Stimulated activated CD4-positive, alpha-beta T cell treated with anti-CD3 and anti-CD28 coated beads, Interleukin-2, amount 100 ng/mL, for 24 hours (primary cell): ENCODE data around the gene KCNQ5.
"Not testable (repeated sequence)": the region's sequence is repeated elsewhere in the genome, so short reads cannot be mapped to it uniquely, and the experiment has no call there.

Experiments
- DNase-seq, 2 donors: peaks; one replicate each; pipeline ENCODE4 v3.0.0-alpha.2; 2020

The KCNQ5 gene

DNA sequence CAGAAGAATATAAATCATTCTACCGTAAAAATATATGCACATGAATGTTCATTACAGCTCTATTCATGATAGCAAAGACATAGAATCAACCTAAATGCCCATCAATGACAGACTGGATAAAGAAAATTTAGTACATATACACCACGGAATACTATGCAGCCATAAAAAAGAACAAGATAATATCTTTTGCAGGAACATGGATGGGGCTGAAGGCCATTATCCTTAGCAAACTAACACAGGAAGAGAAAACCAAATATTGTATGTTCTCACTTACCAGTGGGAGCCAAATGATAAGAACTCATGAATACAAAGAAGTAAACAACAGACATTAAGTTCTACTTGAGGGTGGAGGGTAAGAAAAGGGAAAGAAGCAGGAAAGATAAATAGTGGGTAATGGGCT is 595.0 kb downstream of the KCNQ5 start:
- DNase-seq = no peak

DNA sequence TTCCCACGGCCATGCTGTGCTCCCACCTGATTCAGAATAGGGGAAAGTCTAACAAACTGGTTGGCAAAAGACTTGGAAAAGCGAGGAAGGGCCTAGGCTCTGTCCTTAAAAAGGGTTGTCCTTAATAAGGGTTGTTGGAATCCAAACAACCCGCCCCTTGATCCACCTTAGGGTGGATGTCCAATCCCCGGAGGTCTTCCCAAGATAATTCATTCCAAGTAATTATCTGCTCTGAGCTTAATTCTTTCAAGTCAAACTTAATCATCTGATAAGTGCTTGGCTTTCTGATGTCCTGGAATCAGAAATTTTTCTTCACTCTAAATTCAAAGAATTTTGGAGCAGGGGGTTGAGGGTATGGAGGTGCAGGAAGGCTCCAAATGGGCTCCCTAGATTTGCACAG is 603.5 kb downstream of the KCNQ5 start, which contains the start of gene KHDC1L:
Gene KHDC1L, minus strand, starts transcription at position 101 of the 400 bp plus-strand sequence. Its CDS starts 88 bp downstream, at position 13.
- no peak for DNase-seq

GRCh38 chr6:73227606-73228255 is 605.9 kb downstream of the KCNQ5 start:
- DNase-seq = no peak

DNA sequence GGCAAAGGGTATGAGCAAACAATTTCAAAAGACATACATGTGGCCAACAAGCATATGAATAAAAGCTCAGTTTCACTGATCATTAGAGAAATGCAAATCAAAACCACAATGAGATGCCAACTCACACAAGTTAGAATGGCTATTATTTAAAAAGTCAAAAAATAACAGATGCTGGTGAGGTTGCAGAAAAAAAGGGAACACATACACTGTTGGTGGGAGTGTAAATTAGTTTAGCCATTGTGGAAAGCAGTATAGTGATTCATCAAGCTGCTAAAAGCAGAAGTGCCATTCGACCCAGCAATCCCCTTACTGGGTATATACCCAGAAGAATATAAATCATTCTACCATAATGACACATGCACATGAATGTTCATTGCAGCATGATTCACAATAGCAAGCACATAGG is 610.1 kb downstream of the KCNQ5 start:
- DNase-seq = no peak

DNA sequence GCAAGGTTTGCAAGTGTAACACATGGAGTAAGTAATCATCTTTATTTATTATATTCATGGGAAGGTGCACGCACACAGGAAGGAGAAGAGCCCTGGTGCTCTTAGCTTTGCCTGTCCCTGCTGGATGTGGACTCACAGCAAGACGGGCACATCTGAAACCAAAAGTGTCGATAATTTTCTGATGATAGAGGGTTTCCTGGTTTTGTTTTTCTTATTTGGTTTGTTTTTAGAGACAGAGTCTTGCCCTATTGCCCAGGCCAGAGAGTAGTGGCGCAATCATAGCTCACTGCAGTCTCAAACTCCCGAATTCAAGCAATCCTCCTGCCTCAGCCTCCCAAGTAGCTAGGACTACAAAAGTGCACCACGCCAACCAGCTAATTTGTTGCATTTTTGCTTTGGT is 611.2 kb downstream of the KCNQ5 start:
- DNase-seq = no peak

- not testable (repeated sequence) for DNase-seq
These were observed 612.1 kb downstream of the KCNQ5 start for GRCh38 chr6:73233971-73234370.

DNA sequence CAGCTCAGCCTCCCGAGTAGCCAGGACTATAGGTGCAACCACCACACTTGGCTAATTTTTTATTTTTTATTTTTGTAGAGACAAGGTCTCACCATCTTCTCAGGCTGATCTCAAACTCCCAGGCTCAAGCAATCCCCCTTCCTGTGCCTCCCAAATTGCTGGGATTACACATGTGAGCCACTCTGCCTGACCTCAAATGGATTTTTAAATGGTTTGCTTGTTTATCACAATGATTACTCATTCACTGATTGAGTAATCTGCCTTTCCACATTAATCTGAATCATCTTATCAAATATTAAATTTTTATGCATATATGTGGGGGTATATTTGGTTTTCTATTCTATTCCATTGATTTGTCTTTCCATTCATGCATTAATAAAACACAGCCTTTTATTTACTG is 612.9 kb downstream of the KCNQ5 start:
- DNase-seq = no peak

GRCh38 chr6:73236144-73236750 is 614.4 kb downstream of the KCNQ5 start:
- DNase-seq = no peak

DNA sequence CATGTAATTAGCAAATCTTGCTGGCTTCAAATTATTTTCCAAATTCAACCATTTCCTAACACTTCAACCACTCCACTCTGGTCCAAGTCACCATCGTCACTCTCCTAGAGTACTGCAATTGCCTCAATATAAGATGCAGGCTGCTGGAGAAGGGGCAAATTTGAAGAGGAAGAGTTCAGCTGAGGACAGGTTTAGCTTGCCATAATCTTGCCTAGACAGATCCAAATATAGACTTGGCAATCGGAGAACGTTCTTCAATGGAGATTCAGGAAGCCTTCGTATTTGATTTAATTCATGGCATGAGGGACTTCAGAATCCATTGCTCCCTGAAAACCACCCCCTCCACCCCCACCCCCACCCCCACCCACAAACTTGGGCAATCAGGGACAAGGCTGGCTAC is 618.9 kb downstream of the KCNQ5 start:
- DNase-seq = no peak

DNA sequence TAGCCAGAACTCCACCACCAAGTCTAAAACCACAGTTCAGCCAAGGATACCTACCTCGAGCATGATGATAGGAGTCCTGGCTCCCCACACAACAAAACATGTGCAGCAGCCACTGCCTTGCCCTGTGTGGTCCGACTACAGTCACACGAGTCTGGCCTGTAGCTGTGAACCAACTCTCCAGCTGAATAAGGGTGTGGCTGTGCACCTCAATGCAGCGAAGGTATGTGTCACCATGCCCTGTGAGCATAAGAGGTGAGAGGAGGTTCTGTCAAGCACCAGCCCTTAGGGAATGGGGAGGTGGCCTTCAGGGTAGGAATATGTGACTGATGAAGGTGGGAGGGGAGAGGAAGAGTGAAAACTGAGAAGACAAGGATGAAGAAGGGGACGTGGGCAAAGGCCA is 620.1 kb downstream of the KCNQ5 start:
- DNase-seq = no peak
